GM18498 (cell line): Measurements from ENCODE around the gene RSPH6A.
"Not testable (repeated sequence)": the region's sequence is repeated elsewhere in the genome, so short reads cannot be mapped to it uniquely, and the experiment has no call there.

ENCODE experiments used
- ATAC-seq: cut with Tn5 transposase; IDR thresholded peaks from one replicate; pipeline ENCODE4 v1.9.1; 2021; ENCODE audit warnings: mild to moderate bottlenecking, moderate library complexity; ENCODE audit not compliant: unreplicated experiment

The RSPH6A gene

GRCh38 chr19:45766869-45767346, 48.2 kb downstream of the RSPH6A start:
- ATAC-seq, result no peak

GRCh38 chr19:45766296-45766868, 48.7 kb downstream of the RSPH6A start:
- no peak for ATAC-seq

- no peak for ATAC-seq
These were observed 49.3 kb downstream of the RSPH6A start for GRCh38 chr19:45765702-45766295.

DNA sequence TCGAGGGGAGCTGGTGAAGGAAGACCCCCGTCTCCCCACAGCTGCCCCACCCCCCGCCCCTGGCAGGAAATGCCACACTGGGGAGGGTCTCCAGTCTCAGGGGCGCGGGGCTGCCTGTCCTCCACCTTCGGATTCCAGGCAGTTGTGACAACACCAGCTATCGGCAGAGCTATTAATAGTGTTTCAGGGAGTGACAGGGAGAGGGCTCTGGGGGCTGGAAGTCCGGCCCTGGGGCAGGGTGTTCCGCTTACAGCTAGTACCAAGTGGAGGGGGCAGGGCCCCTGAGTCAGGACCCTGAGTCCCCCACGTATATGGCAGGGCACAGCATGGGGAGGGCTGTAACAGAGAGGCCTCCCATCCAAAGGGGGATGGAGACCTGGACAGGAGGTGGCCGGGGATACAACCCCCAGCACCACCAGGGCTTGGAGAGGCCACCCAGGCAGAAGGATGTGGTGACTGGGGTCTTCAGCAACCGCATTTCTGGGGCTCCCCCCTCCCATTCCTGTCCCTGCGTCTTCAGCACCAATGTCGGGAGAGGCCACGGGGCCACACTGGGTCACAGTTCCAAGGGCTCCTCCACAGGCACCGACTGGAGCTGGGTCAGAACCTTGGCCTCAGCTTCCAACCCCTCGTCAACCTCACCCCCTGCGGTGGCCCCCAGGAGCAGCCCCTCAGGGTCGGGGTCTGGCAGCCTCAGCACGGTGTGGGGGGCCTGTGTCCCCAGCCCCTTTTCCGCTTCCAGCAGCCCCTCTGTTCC, 50.0 kb downstream of the RSPH6A start:
- no peak for ATAC-seq

DNA sequence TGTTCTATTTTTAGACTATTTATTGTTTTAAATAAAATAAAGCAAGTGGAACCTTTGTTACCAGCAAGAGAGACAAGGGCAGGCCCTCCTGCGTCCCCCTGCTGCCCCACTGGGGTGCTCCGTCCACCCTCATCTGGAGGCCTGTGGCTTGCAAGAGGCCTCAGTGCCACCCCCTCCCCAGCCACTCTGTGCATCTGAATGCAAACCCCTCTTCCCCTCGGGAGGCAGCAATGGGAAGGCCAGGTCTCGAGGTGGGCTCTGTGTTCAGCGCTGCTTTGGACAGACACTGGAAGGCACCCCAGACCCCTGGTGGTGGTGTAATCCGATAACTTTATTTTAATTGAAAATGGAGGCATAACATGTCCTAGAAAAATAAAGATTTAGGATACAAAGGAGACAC, 50.6 kb downstream of the RSPH6A start:
- ATAC-seq, result no peak

- no peak for ATAC-seq
These were observed 51.3 kb downstream of the RSPH6A start for GRCh38 chr19:45763691-45764294.

GRCh38 chr19:45762870-45763631, 52.1 kb downstream of the RSPH6A start:
- ATAC-seq, result no peak

GRCh38 chr19:45761714-45762113, 53.4 kb downstream of the RSPH6A start:
- ATAC-seq, result no peak

- ATAC-seq, result no peak
These were observed 56.2 kb downstream of the RSPH6A start for GRCh38 chr19:45758921-45759320.

- no peak for ATAC-seq
These were observed 57.4 kb downstream of the RSPH6A start for GRCh38 chr19:45757695-45758094.

- ATAC-seq, result no peak
These were observed 60.8 kb downstream of the RSPH6A start for GRCh38 chr19:45754323-45754722.

GRCh38 chr19:45753548-45753947, 61.6 kb downstream of the RSPH6A start:
- ATAC-seq, result no peak

GRCh38 chr19:45752639-45753038, 62.5 kb downstream of the RSPH6A start:
- no peak for ATAC-seq

DNA sequence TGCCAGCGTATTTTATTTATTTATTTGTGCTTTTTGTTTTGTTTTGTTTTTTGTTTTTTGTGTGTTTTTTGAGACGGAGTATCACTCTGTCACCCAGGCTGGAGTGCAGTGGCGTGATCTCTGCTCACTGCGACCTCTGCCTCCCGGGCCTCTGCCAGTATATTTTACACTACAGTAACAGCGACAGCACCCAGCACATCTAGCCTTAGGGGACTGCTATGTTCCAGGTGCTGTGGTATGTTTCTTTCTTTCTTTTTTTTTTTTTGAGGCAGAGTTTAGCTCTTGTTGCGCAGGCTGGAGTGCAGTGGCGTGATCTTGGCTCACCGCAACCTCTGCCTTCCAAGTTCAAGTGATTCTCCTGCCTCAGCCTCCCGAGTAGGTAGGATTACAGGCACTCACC, 63.6 kb downstream of the RSPH6A start:
- not testable (repeated sequence) for ATAC-seq

DNA sequence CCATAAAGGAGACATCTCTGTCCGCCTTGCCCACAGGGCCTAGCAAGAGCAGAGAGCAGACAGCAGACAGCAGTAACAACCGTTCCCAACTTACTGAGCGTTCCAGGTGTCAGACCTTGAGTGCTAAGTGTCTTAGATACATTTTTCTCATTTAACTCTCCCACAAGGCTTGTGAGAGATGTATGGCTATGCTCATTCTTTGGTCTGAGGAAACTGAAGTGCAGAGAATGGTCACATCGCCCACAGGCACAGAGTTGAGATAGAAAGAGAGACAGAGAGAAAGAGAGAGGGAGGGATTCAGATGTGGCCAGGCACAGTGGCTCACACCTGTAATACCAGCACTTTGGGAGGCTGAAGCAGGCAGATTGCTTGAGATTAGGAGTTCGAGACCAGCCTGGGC, 67.6 kb downstream of the RSPH6A start:
- no peak for ATAC-seq

GRCh38 chr19:45746866-45747265, 68.2 kb downstream of the RSPH6A start:
- ATAC-seq, result no peak
